Calu3 (cell line): ENCODE results near the gene SHROOM3. TPM values are rescaled to one million over a fixed set of nuclear protein-coding genes. Genes with fewer than 3 reads are reported as not detected.

Experiments used
- BruUV-seq: library from RNA; stranded (reverse); fragments of 400-500 nt; replicated peaks from 2 replicates; lab custom pipeline; 2021; lab: Mats Ljungman, UMichigan
- CTCF ChIA-PET: fragments of 300-600 bp; sonication (Branson Sonifier 250); formaldehyde crosslinking; loops from one replicate; lab custom pipeline; 2022; ENCODE audit warnings: antibody characterized with exemption; lab: Charles Lee
- DNase-seq: peaks from one replicate; pipeline ENCODE4 v3.0.0; 2022
- H3K27ac Mint-ChIP-seq: one replicate; pipeline ENCODE4 v1.8.0; 2022; ENCODE audit warnings: mixed read lengths; ENCODE audit not compliant: unreplicated experiment
- H3K27me3 Mint-ChIP-seq: one replicate; pipeline ENCODE4 v1.8.0; 2022; ENCODE audit warnings: mixed read lengths; ENCODE audit not compliant: unreplicated experiment
- H3K36me3 Mint-ChIP-seq: one replicate; pipeline ENCODE4 v1.8.0; 2022; ENCODE audit warnings: mild to moderate bottlenecking, moderate library complexity, mixed read lengths; ENCODE audit not compliant: insufficient read depth, unreplicated experiment
- H3K4me1 Mint-ChIP-seq: one replicate; pipeline ENCODE4 v1.8.0; 2022; ENCODE audit warnings: mild to moderate bottlenecking, low read depth, mixed read lengths; ENCODE audit not compliant: unreplicated experiment
- H3K4me3 Mint-ChIP-seq: one replicate; pipeline ENCODE4 v1.8.0; 2022; ENCODE audit warnings: mild to moderate bottlenecking, low read depth, moderate library complexity, mixed read lengths; ENCODE audit not compliant: unreplicated experiment
- H3K9me3 Mint-ChIP-seq: one replicate; pipeline ENCODE4 v1.8.0; 2022; ENCODE audit warnings: low read depth, mixed read lengths; ENCODE audit not compliant: unreplicated experiment
- CTCF ChIP-seq: fragments of 200-600 bp; IDR thresholded peaks from one replicate; pipeline ENCODE4 v1.8.0; 2022; ENCODE audit warnings: antibody characterized with exemption; ENCODE audit not compliant: unreplicated experiment
- intact Hi-C: fragments of 100-400 bp; cut with micrococcal nuclease; formaldehyde crosslinking; loops from one replicate; pipeline ENCODE4 v1.10.0; 2022; ENCODE audit not compliant: unreplicated experiment
- total RNA-seq: library from RNA; stranded (reverse); gene quantifications from 2 replicates; pipeline ENCODE4 v1.2.3, GENCODE V29; 2022

SHROOM3 gene
- total RNA-seq, 1 experiment from 2014 or later: 114 TPM

GRCh38 chr4:76772498-76773106, 337.6 kb downstream of the SHROOM3 start:
- intact Hi-C loops: no loop called here
- H3K4me3 Mint-ChIP-seq: no peak overlapping the region
- TF ChIP-seq CTCF: no peak
- no peak for DNase-seq
- H3K27me3 Mint-ChIP-seq: no peaks in the 10 kb centered on the region
- H3K27ac Mint-ChIP-seq: no peak overlapping the region
- peaks cover 69% of the 10 kb centered on the region for H3K36me3 Mint-ChIP-seq
- no TSS peak for BruUV-seq
- CTCF ChIA-PET: no interaction called here
- no peaks in the 10 kb centered on the region for H3K4me1 Mint-ChIP-seq
- H3K9me3 Mint-ChIP-seq: no peaks in the 10 kb centered on the region

- Mint-ChIP-seq H3K27me3 (no peaks in the 10 kb centered on the region), H3K4me1 (no peaks in the 10 kb centered on the region), H3K9me3 (no peaks in the 10 kb centered on the region), H3K4me3 (no peak overlapping the region), H3K36me3 (peaks cover 58% of the 10 kb centered on the region), H3K27ac (peak overlapping the region; percentile 59)
- no peak for TF ChIP-seq CTCF
- intact Hi-C loops: no loop called here
- no peak for DNase-seq
- BruUV-seq: no TSS peak
- CTCF ChIA-PET: no interaction called here
Observed at GRCh38 chr4:76773766-76774165, 338.7 kb downstream of the SHROOM3 start.

- Mint-ChIP-seq H3K27ac (no peak overlapping the region), H3K4me3 (no peak overlapping the region), H3K36me3 (peaks cover 49% of the 10 kb centered on the region), H3K9me3 (no peaks in the 10 kb centered on the region), H3K4me1 (no peaks in the 10 kb centered on the region), H3K27me3 (no peaks in the 10 kb centered on the region)
- CTCF ChIA-PET: interaction anchor here (1.0 kb wide), 1 partner anchor 198 kb away, joined by 3 read pairs; no protein-coding TSS in a partner anchor
- no peak for TF ChIP-seq CTCF
- DNase-seq: no peak
- no TSS peak for BruUV-seq
- intact Hi-C loops: loop anchor here (10.0 kb wide), 1 partner anchor 175 kb away; no protein-coding TSS in a partner anchor
Observed at GRCh38 chr4:76779740-76780459, 344.9 kb downstream of the SHROOM3 start.

- DNase-seq: no peak
- no peaks in the 10 kb centered on the region for H3K27me3 Mint-ChIP-seq
- H3K4me3 Mint-ChIP-seq: no peak overlapping the region
- H3K36me3 Mint-ChIP-seq: peaks cover 50% of the 10 kb centered on the region
- H3K9me3 Mint-ChIP-seq: no peaks in the 10 kb centered on the region
- no TSS peak for BruUV-seq
- intact Hi-C loops: loop anchor here (10.0 kb wide), 1 partner anchor 174 kb away; no protein-coding TSS in a partner anchor
- CTCF ChIA-PET: interaction anchor here (1.0 kb wide), 1 partner anchor 197 kb away, joined by 3 read pairs; no protein-coding TSS in a partner anchor
- H3K4me1 Mint-ChIP-seq: no peaks in the 10 kb centered on the region
- no peak overlapping the region for H3K27ac Mint-ChIP-seq
- TF ChIP-seq CTCF: no peak
Observed at GRCh38 chr4:76780781-76781697, 346.0 kb downstream of the SHROOM3 start.
